GM19099 (cell line): Measurements from ENCODE around the gene GREB1.

ENCODE experiments used
- POLR2A ChIP-seq: IDR thresholded peaks from 3 replicates; pipeline ENCODE4 v1.6.1; 2011; ENCODE audit warnings: low read depth; ENCODE audit not compliant: insufficient read length; ENCODE audit errors: extremely low read depth

The GREB1 gene, protein sequence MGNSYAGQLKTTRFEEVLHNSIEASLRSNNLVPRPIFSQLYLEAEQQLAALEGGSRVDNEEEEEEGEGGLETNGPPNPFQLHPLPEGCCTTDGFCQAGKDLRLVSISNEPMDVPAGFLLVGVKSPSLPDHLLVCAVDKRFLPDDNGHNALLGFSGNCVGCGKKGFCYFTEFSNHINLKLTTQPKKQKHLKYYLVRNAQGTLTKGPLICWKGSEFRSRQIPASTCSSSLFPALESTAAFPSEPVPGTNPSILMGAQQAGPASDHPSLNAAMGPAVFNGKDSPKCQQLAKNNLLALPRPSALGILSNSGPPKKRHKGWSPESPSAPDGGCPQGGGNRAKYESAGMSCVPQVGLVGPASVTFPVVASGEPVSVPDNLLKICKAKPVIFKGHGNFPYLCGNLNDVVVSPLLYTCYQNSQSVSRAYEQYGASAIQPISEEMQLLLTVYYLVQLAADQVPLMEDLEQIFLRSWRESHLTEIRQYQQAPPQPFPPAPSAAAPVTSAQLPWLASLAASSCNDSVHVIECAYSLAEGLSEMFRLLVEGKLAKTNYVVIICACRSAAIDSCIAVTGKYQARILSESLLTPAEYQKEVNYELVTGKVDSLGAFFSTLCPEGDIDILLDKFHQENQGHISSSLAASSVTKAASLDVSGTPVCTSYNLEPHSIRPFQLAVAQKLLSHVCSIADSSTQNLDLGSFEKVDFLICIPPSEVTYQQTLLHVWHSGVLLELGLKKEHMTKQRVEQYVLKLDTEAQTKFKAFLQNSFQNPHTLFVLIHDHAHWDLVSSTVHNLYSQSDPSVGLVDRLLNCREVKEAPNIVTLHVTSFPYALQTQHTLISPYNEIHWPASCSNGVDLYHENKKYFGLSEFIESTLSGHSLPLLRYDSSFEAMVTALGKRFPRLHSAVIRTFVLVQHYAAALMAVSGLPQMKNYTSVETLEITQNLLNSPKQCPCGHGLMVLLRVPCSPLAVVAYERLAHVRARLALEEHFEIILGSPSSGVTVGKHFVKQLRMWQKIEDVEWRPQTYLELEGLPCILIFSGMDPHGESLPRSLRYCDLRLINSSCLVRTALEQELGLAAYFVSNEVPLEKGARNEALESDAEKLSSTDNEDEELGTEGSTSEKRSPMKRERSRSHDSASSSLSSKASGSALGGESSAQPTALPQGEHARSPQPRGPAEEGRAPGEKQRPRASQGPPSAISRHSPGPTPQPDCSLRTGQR (N-terminal part only)

DNA sequence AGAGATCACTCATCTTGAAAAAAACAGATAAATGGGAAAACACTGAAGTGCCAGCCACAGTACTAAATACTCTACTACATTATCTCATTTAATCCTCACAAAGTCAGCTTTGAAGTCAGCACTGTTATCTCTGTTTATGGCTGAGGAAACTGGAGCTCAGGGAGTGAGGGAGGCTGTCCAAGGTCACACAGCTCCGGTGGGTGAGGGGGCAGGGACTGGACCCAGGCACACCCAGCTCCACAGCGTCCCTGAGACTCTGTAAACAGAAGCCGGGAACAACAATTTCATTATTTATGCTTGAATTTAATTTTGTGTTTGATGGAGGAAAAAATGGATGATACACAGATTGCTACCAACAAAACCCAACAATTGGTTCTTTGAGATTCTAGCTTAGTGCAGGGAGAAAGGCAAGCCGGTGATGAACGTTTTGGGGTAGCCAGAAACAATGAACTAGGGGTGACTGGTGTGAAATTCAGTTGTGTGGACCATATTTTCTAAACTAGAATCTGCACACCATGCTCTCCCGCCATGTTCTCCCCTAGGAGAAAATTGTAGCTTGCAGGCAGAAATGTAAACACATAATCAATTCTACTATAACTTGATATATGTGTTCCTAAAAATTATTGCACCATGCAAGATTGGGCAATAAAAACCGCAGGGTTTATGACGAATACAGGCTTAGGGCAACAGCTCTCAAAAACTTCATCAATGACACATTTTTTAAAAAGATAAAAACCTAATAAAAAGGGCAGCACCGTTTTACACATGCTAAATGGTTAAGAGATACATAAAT lies at the start of gene GREB1:
TSS of gene GREB1 (plus strand) at position 768 of the 793 bp plus-strand sequence. CDS start 22,570 bp downstream, outside the sequence.
- no peak for TF ChIP-seq POLR2A

DNA sequence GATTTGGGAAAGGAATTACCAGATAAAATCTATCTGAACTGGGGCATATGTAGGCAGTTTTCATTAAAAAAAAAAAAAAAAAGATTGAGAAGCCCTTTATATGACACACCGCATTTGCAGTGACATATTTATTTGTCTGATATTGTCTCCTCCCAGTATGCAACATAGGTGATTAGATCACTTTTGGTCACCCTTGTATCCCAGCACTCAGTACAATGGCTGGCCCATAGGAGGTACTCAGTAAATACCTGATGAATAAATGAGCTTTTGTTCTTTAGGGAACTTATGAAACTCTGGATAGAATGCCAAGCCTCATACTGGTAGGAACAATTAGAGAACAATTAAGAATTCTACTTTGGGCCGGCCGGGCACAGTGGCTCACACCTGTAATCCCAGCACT lies 45.0 kb upstream of the GREB1 start:
- no peak for TF ChIP-seq POLR2A

DNA sequence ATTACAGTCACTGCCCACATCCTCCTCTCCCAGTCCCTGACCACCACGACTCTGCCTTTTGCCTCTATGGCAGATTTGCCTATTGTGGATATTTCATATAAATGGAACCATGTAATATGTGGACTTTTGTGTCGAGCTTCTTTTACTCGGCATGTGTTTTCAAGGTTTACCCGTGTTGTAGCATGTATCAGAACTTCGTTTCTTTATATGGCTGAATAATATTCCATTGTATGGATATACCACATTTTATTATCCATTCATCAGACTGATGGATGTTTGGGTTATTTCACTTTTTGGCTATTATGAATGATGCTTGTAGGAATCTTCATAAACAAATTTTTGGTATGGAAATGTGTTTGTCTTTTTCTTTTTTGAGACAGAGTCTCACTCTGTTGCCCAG lies 43.7 kb upstream of the GREB1 start:
- no peak for TF ChIP-seq POLR2A

DNA sequence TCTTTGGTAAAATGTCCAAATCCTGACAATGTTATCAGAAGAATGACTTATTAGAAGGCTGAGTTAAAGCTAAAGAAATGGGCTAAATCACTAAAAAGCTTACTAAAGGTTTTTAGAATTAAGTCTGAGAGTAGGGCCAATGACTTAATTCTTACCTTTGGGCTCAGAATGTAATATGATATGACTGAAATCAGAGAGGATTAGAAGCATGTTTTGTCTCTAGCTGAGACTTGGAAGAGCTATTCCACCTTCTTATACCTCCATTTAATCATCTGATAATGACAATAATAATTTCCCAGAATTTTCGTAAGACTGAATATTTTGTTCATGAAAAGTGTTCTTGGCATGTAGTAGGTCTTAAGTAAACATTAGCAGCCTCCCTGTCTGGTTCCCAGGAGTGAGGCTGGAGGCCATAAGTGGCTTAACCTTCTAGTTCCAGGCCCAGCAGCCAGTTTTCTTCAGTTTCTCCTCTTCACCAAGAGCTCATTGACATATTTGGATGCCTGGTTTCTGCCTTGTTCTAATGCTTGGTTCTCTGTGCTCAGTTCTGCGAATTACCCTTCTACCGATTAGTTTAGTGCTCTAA lies 42.4 kb upstream of the GREB1 start:
- TF ChIP-seq POLR2A: no peak

DNA sequence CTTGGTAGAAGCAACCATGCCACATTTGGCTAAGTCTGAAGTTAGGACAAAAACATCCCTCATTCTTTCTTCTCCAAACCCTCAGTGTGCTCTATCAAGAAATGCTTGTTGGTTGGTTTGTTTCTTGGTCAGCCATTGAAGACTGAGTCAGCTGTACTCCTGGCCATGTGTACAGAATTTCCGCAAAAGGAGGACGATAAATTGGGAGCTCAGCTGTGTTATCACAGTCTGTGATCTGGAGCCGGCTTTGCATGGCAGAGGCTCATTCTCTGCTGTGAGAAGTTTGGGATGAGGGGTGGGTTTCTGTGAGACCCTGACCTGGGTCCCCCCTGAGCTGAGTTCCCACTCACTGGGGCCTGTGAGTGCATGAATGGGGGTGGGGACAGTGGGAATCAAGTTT lies 41.6 kb upstream of the GREB1 start:
- TF ChIP-seq POLR2A: no peak

DNA sequence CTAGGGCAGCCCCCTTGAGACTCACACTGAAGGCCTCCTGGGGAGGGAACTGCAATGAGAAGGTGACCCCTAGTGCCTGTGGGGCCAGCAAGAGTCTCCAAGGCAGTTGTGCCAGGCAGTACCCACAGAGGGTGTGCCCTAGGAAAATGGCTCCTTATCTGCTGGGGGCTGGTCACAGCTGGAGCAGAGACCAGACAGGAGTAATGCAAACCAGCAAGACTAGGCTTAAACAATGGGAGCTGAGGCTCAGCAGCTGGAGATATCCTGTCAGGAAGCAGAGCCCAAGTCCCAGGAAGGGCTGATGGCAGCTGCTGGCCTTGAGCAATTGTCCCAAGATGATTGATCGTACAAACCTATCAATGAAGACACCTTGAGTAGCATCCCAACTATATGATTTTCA lies 41.1 kb upstream of the GREB1 start:
- TF ChIP-seq POLR2A: no peak

DNA sequence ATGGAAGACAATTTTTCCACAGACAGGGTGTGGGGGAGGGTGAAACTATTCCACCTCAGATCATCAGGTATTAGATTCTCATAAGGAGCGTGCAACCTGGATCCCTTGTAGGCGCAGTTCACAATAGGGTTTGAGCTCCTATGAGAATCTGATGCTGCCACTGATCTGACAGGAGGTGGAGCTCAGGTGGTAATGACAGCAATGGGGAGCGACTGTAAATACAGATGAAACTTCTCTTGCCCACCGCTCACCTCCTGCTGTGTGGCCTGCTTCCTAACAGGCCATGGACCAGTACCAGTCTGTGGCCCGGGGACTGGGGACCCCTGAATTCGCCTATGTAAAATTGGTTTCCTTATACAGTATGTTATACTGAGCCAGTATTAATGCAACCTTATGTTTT lies 40.6 kb upstream of the GREB1 start:
- no peak for TF ChIP-seq POLR2A

DNA sequence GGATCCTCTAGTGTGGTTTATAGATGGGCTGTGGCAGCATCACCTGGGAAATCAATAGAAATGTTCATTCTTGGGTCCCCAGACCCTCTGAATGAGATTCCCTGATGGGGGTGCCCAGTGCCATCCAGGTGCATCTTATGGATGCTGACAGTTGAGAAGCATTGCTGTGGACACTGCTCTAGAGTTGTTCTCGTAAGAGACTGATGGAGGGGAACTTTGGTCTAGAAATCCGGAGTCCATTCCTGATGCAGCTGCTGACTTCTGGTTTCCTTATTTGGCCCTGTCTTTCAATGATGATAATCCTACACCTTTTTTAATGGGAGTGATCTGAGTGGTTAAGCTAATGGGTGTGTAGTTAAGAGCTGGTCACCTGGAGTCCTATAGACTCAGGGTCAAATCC lies 39.5 kb upstream of the GREB1 start:
- TF ChIP-seq POLR2A: no peak

DNA sequence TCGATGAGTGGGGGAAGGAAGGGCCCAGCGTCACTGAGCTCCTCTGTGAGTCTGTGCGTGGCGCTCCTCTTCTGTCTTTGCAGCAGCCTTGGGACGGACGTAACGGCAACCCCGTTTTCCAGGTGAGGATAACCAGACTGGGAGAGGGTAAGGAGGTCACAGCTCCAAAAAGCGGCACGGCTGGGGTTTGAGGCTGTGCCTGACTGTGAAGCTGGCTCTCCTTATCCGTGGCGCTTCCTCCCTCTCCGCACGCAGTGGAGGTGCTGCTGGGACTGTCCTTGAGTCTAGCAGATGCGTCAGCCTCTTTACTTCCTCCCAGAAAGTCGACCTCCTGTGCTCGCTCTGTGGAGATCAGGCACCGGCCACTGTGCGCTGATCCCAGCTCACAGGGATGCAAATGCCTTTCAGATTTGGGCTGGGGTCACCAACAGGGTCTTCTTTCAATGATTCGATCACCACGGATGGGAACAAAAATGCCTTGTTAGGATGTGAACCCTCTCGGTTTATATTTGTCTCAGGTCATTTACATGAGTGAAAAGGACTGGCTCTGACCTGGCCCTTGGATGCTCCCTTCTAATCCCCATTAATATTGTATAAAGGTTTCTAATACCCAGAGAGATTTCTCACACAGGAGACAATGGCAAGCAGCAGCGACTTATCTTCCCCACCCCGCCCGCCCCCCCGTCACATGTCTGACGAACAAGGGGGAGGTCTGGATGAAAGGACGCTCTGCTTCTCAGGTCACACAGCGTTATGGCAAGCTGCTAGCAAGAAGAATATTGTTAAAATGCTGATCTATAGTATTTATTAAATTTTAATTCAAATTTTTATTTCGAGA lies 37.8 kb upstream of the GREB1 start:
- no peak for TF ChIP-seq POLR2A

DNA sequence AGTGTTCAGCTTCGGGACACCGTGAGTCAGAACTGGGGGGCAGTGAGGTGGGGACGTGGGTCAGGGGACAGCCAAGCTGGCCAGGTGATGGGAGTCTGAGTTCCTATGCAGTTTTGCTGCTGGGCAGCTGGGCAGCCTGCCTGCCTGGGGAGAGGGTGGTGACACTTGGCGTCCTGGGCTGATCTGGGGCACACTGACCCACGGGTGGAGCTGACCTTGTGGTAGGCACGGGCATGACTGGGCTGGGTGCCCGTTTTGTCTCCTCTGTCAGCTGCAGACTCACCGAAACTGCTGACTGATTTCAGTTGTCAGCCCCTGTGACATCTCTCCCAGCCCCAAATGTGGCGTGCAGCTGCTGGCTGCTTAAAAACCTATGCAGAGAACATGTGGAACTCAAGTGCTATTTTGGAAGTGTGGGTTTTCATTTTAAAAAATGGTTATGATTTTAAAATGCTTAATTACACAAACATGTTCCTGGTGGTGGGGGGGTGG lies 35.3 kb upstream of the GREB1 start:
- TF ChIP-seq POLR2A: no peak

DNA sequence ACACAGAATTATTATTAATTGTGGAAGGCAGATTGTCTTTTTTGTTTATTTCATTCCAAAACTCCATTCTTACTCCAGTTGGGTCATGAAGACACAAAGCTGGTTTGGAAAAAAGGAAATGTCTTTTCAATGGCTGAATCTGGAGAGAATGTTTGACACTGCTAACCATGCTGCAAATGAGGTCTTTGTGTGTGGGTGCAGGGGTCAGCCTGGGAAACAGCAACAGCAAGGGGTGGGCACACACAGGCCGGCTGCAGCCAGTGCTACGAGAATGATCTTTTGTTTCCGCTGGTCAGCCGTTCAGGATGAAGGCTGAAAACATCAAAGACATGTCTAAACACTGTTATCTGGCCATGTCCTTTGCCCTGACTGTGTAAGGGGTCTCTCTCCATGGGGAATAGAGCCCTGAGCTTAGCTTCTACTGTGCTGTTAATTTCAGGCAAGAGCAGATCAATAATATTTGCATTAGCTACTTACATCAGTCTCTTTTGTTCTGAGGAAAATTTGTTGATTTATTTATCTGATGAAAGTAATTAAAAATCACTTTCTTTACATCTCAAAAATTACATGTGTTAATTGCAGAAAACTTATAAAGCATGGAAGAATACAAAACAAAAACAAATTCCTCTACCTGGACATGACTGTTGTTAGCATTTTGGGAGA lies 34.6 kb upstream of the GREB1 start:
- no peak for TF ChIP-seq POLR2A

DNA sequence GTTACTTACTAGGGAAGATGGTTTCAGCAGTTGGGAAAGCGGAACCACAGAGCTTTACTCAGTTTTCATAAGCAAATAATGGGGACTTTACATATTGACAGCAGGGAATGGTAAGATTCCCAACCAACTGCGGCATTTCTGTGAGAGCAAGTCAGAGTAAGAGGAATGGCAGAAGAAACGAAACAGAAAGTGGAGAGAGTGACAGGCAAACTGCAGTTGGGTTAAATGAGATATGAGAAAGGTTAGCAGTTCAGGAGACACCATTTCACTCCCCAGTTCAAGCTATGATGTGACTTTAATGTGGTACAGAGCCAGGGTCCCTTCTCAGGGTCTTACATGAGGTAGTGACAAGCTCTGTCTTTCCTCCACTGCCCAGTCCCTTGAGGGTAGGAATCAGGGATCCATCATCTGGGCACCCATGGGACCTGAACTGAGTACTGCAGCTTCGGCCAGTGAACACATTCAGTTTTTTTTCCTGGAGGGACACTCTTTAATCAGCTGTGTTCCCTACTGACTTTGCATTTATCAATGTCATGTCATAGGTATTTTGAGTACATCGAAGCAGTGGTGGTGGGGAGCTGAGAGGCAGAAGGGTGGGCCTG lies 33.0 kb upstream of the GREB1 start:
- no peak for TF ChIP-seq POLR2A
